Posterior cingulate gyrus (tissue), 11 donors: Measurements from ENCODE around the gene ZMIZ1.
A peak's percentile ranks its signal among the peaks of the same experiment; 100 is the strongest.

Source experiments
- DNase-seq, 10 donors: peaks; one replicate each; pipeline versions ENCODE4 v3.0.0 to v3.0.0-alpha.2; 2020 to 2021; ENCODE audit warnings: mixed read lengths in 3 of 10
- intact Hi-C: fragments of 100-400 bp; cut with DNase I; formaldehyde crosslinking; loops from one replicate; pipeline ENCODE4 v1.15.1; 2023

The ZMIZ1 gene

GRCh38 chr10:79142064-79142491, 73.3 kb downstream of the ZMIZ1 start:
- intact Hi-C loops = loop anchor here (5.0 kb wide), 1 partner anchor 70 kb away; no protein-coding TSS in a partner anchor
- no peak for DNase-seq

DNA sequence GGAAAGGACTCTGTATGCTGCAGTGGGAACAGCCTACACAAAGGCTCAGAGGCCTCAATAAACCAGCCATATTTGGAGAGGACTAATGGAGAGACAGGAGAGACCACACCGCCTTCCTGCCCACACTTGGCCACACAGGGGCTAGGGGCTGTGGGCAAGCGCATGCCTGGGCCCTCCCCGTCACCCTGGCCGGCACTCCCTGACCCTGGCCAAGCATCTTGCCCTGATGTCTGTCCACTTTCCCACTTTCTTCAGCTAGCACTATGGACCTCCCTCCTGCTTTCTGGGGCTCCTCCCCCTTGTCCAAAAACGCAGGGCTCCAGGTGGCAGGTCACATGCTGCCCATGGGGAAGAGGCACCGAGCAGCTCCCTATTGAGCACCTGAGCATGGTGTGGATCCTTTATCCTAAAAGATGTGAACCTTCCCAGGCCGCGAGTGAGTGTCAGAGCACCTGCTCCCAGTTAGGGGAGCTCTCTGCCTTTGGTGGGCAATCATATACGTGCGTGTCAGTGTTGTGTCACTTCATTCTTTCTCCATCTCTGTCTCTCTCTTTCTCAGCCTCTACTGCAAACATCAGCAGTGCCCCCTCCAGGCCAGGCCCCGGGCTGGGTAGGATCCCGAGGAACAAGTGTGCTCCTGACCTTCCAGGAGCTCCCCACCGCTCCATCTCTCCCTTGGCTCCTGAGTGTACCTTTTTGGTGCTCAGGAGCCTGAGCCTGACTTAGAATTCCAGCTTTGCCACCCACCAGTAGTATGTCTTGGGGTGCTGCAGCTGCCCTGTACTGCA, 74.0 kb downstream of the ZMIZ1 start:
- DNase-seq = peak in 1 of 10 donors; percentile 45
- intact Hi-C loops = loop anchor here (5.0 kb wide), 1 partner anchor 70 kb away; no protein-coding TSS in a partner anchor

GRCh38 chr10:79143879-79144278, 75.1 kb downstream of the ZMIZ1 start:
- intact Hi-C loops = loop anchor here (5.0 kb wide), 1 partner anchor 72 kb away; no protein-coding TSS in a partner anchor
- no peak for DNase-seq

- DNase-seq = no peak
- intact Hi-C loops = loop anchor here (5.0 kb wide), 1 partner anchor 72 kb away; no protein-coding TSS in a partner anchor
Measured at GRCh38 chr10:79144351-79145173, 75.8 kb downstream of the ZMIZ1 start.

DNA sequence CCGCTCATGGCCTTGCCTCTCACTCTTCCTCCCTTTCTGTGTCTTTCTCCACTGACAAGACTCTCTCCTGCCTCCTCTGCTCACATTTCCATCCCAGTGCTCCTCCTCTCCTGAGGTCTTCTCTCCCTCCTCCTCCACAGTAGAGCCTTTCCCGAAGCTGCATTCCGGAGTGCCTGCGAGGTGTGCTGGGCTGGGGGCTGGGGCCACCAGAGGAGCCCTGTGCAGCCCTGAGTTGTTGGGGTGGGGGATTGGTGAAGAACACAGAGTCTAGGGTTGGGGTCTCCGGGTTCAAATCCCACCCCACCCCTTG, 76.4 kb downstream of the ZMIZ1 start:
- intact Hi-C loops = no loop called here
- no peak for DNase-seq

DNA sequence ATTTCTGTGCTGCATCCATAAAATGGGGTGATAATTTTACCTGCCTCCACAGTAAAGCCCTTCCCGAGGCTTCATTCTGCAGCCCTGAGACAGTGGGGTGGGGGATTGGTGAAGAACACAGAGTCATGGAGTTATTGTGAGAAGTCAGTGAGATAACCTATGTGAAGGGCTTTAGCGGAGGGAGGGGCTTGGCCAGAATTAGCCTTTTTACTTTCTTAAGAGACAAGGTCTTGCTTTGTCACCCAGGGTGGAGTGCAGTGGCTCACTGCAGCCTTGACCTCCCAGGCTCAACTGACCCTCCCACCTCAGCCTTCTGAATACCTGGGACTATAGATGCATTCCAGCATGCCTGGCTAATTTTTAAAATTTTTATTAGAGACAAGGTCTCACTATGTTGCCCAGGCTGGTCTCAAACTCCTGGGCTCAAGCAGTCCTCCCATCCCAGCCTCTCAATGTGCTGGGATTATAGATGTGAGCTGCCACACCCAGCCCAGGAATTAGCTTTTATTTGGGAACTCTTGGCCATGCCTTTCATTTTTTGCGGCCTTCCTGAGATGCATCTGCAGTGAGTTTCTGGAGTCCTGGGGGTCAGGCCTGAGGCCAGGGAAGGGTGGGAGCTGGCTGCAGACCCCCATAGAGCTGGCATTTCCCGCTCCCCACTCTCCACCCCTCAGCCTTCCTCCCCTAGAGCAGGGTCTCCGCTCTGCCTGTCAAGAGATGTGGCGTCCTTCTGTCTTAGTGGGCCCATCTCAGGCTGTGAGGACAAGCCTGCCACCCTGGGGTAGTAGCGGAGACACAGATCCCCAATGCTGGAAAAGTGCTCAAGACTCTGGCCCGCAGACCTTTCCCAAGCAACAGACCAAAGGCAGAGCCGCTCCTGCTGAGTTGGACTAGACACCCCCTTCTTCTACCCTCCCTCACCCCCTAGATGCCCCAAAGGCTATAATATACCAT, 77.0 kb downstream of the ZMIZ1 start:
- intact Hi-C loops = no loop called here
- DNase-seq = no peak

DNA sequence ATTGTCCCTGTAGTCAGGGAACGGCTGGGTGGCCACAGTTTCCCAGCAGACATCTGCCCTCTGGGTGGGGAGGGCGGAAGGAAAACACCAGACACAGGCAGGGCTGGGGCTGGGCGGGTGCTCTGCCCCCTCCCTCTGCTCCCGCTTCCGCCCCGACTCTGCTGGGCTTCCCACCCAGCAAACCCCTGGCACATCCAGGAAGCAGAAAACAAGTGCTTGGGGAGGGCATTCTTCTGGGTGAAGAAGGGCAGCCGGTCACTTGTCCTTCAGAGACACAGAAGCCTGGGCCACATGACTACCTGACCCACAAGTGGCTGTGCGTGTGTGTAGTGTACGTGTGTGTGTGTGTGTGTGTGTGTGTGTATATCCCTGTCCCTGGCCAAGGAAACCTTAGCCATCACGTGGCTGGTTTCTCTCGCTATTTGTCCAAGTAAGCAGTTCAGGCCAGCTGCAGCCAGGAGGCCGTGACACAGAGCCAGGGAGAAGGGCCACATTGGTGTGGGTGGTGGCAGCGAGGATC, 77.9 kb downstream of the ZMIZ1 start:
- intact Hi-C loops = no loop called here
- DNase-seq = peak in 7 of 10 donors; percentile 35 to 91 (median 54)

DNA sequence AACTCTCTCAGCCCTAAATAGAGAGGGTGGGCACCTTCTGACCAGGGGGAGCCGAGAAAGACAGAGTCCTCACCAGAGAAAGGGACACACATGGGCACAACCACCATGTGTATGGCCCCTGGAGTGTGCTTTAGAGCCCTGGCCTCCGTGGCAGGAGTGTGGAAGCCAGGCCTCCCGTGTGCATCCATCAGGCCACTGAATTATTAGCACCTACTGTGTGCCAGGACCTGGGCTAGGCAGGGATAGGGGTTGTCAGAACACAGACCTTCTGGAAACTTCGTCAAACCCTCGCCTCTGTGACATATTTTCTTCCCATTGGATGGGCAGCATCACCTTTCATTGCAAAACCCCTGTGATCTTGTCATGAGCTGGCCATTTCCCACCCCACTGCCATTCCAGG, 78.5 kb downstream of the ZMIZ1 start:
- intact Hi-C loops = no loop called here
- no peak for DNase-seq

GRCh38 chr10:79147796-79148451, 79.2 kb downstream of the ZMIZ1 start:
- DNase-seq = no peak
- intact Hi-C loops = no loop called here

DNA sequence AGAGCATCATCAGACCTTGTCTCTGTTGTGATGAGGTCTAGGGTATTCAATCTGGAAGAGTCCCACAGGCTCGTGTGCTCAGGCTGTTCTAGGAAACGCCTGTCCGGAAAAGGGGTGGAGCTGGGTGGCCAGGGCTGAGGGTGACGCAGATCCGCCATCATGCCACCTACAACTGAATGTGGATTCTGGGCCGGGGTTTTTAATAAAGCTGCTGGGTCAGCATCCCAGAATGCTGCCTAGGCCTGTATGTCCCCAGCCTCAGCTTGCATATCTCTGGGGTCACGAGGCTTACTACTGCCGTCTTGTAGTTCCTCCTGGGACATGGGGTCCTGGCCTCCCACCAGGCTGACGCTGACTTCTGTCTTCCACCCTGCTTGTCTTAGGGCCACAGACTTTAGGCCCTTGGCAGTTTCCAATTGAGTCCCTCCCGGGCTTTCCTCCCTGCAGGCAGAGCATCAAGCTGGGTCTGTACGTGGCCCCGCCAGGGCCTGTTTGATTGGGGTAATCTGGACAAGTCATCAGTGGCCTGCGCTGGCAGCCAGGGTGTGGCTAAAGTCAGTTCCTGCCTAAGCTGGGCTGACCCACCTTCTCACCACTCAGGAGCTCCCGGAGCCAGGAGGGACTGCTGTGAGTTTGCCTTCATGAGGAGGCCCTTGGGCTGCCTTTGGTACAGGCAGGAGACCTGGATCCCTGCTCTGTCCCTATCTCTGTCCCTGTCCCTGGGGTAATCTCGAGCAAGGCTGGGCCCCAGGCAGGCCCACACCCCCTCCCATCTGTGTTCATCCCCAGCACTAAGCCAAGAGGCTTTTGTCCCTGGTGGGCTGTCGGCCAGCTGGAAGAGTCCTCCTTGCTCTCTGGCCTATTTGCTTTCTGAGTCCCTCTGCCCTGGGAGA, 79.9 kb downstream of the ZMIZ1 start:
- peak; percentile 58 to 96 (median 80) for DNase-seq
- intact Hi-C loops = no loop called here

DNA sequence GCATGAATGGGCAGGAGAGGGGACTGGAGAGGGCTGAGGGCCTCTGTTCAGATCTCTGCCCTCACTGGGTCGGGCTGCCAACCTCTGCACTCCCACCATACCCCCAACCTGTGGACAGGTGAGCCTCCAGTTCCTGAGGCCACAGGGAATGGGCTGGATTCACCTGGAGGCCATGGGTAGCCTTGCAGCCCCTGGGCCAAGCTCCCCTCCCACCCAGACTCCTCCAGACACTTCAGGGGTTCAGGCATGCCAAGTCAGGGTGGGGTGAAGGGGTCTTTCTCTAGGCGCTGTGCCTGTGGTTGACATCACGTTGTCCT, 80.5 kb downstream of the ZMIZ1 start:
- intact Hi-C loops = no loop called here

DNA sequence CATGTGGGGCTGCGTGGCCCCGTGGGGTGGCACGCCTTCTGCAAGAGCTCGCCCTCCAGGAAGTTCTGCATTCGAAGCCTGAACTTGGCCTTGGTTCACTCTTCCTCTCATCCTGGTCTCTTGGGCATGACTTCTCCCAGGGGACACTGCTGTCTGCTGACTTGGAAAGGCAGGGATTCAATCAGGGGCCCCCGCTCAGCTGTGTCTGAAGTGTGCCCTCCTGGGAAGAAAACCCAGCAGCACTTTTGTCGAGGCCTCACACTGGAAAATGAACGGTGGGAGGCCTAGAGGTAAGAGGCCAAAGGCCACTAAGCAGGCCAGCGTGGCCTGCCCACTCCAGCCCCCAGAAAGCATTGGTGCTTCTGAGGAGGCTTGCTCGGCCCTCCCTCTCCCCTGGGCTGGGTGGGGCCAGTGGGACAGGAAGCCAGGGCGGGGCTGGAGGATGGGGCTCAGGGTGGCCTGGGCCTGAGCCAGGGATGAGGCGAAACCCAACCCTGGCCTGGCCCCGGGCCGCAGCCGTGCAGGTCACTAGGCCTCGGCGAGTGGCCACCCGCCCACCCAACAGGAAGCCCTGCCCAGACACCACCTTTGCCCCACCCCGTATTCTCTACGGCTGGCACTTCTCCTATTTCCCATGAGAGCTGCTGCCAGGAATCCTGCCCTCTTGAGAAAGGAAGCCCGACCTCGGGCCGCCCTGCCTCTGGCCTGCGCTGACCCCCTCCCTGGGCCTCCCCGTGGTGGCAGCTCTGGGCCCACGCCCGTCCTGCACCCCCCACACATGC, 81.1 kb downstream of the ZMIZ1 start:
- intact Hi-C loops = loop anchor here (5.0 kb wide), 1 partner anchor 42 kb away; no protein-coding TSS in a partner anchor
- peak in 1 of 10 donors; percentile 71 for DNase-seq

More for the DNA sequence above, 80.5 kb downstream of the ZMIZ1 start:
- no peak for DNase-seq

- DNase-seq = no peak
- intact Hi-C loops = loop anchor here (5.0 kb wide), 1 partner anchor 42 kb away; no protein-coding TSS in a partner anchor
Measured at GRCh38 chr10:79150444-79150754, 81.6 kb downstream of the ZMIZ1 start.

GRCh38 chr10:79152423-79152817, 83.7 kb downstream of the ZMIZ1 start:
- DNase-seq = no peak
- intact Hi-C loops = loop anchor here (5.0 kb wide), 1 partner anchor 40 kb away; no protein-coding TSS in a partner anchor

GRCh38 chr10:79153745-79154144, 85.0 kb downstream of the ZMIZ1 start:
- DNase-seq = peak in 9 of 10 donors; percentile 32 to 92 (median 57)
- intact Hi-C loops = loop anchor here (5.0 kb wide), 1 partner anchor 39 kb away; no protein-coding TSS in a partner anchor

- intact Hi-C loops = no loop called here
Measured at GRCh38 chr10:79155301-79156081, 86.7 kb downstream of the ZMIZ1 start.

More at GRCh38 chr10:79155301-79156081, 86.7 kb downstream of the ZMIZ1 start:
- peak in 2 of 10 donors; percentile 62 to 90 for DNase-seq
